ENCODE measurements around the gene KRT4. TPM values are rescaled to one million over a fixed set of nuclear protein-coding genes. Genes with fewer than 3 reads are reported as not detected.

Gene KRT4
- total and polyA plus RNA-seq, 2 experiments from 2014 or later: not detected

DNA sequence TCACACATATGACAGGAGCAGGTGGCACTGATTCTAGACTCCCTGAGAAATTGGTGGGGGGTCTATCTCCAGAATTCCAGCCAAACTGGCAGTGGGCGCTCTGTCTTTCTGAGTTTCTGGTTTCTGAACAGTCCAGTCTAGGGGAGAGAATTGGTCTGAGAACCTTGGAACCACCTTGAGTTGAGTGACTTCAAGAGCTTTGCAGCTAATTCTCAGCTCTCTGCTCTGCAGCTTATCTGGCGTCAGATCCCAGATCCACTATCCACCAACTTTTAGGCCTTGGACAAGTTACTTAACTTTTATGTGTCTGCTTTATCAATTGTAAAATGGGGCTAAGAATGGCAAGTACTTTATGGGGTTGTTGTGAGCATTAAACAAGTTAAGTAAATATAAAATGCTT is 35.1 kb downstream of the KRT4 start:
- H3K36me3 ChIP-seq (ENCODE audit: insufficient read depth): no peaks in the 10 kb centered on the region
- peaks cover 2% of the 10 kb centered on the region for H3K27me3 Mint-ChIP-seq (ENCODE audit: insufficient read depth, low read depth, poor library complexity)

More for the DNA sequence above, 35.1 kb downstream of the KRT4 start:
- Mint-ChIP-seq H3K9me3 (no peaks in the 10 kb centered on the region), H3K4me3 (no peak overlapping the region), H3K36me3 (ENCODE audit: low read depth) (no peaks in the 10 kb centered on the region), H3K27ac (no peak overlapping the region), H3K4me1 (no peaks in the 10 kb centered on the region; the same call in 2 of the 3 replicates)
- H2AFZ ChIP-seq: no peak overlapping the region
- H4K20me1 ChIP-seq (replicated peaks; ENCODE audit: insufficient read depth): no peaks in the 10 kb centered on the region
- no peaks in the 10 kb centered on the region for H3K79me2 ChIP-seq (replicated peaks; ENCODE audit: insufficient read depth)
- H3K27me3 ChIP-seq (ENCODE audit: insufficient read depth): no peaks in the 10 kb centered on the region
- TF ChIP-seq, protein P1, sequence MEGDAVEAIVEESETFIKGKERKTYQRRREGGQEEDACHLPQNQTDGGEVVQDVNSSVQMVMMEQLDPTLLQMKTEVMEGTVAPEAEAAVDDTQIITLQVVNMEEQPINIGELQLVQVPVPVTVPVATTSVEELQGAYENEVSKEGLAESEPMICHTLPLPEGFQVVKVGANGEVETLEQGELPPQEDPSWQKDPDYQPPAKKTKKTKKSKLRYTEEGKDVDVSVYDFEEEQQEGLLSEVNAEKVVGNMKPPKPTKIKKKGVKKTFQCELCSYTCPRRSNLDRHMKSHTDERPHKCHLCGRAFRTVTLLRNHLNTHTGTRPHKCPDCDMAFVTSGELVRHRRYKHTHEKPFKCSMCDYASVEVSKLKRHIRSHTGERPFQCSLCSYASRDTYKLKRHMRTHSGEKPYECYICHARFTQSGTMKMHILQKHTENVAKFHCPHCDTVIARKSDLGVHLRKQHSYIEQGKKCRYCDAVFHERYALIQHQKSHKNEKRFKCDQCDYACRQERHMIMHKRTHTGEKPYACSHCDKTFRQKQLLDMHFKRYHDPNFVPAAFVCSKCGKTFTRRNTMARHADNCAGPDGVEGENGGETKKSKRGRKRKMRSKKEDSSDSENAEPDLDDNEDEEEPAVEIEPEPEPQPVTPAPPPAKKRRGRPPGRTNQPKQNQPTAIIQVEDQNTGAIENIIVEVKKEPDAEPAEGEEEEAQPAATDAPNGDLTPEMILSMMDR (conservative IDR thresholded peaks at IDR 0.05; ENCODE audit: low read depth in 2 of 2): no peak
- TF ChIP-seq NANOG (IDR thresholded peaks at IDR 0.05; ENCODE audit: borderline replicate concordance): no peak
- no peak for TF ChIP-seq STAT1 (IDR thresholded peaks at IDR 0.05; ENCODE audit: unreplicated experiment)
- TF ChIP-seq POLR2AphosphoS5 (IDR thresholded peaks at IDR 0.05; ENCODE audit: low read depth): no peak
- no peak for TF ChIP-seq ZNF331 (CRISPR knock-in tag; IDR thresholded peaks at IDR 0.05; ENCODE audit: low read depth)
- TF ChIP-seq EZH2 (IDR thresholded peaks at IDR 0.05; ENCODE audit: low read depth, unreplicated experiment): no peak
- TF ChIP-seq EZH2phosphoT487 (IDR thresholded peaks at IDR 0.05; ENCODE audit: unreplicated experiment): no peak
- TF ChIP-seq, protein P2, sequence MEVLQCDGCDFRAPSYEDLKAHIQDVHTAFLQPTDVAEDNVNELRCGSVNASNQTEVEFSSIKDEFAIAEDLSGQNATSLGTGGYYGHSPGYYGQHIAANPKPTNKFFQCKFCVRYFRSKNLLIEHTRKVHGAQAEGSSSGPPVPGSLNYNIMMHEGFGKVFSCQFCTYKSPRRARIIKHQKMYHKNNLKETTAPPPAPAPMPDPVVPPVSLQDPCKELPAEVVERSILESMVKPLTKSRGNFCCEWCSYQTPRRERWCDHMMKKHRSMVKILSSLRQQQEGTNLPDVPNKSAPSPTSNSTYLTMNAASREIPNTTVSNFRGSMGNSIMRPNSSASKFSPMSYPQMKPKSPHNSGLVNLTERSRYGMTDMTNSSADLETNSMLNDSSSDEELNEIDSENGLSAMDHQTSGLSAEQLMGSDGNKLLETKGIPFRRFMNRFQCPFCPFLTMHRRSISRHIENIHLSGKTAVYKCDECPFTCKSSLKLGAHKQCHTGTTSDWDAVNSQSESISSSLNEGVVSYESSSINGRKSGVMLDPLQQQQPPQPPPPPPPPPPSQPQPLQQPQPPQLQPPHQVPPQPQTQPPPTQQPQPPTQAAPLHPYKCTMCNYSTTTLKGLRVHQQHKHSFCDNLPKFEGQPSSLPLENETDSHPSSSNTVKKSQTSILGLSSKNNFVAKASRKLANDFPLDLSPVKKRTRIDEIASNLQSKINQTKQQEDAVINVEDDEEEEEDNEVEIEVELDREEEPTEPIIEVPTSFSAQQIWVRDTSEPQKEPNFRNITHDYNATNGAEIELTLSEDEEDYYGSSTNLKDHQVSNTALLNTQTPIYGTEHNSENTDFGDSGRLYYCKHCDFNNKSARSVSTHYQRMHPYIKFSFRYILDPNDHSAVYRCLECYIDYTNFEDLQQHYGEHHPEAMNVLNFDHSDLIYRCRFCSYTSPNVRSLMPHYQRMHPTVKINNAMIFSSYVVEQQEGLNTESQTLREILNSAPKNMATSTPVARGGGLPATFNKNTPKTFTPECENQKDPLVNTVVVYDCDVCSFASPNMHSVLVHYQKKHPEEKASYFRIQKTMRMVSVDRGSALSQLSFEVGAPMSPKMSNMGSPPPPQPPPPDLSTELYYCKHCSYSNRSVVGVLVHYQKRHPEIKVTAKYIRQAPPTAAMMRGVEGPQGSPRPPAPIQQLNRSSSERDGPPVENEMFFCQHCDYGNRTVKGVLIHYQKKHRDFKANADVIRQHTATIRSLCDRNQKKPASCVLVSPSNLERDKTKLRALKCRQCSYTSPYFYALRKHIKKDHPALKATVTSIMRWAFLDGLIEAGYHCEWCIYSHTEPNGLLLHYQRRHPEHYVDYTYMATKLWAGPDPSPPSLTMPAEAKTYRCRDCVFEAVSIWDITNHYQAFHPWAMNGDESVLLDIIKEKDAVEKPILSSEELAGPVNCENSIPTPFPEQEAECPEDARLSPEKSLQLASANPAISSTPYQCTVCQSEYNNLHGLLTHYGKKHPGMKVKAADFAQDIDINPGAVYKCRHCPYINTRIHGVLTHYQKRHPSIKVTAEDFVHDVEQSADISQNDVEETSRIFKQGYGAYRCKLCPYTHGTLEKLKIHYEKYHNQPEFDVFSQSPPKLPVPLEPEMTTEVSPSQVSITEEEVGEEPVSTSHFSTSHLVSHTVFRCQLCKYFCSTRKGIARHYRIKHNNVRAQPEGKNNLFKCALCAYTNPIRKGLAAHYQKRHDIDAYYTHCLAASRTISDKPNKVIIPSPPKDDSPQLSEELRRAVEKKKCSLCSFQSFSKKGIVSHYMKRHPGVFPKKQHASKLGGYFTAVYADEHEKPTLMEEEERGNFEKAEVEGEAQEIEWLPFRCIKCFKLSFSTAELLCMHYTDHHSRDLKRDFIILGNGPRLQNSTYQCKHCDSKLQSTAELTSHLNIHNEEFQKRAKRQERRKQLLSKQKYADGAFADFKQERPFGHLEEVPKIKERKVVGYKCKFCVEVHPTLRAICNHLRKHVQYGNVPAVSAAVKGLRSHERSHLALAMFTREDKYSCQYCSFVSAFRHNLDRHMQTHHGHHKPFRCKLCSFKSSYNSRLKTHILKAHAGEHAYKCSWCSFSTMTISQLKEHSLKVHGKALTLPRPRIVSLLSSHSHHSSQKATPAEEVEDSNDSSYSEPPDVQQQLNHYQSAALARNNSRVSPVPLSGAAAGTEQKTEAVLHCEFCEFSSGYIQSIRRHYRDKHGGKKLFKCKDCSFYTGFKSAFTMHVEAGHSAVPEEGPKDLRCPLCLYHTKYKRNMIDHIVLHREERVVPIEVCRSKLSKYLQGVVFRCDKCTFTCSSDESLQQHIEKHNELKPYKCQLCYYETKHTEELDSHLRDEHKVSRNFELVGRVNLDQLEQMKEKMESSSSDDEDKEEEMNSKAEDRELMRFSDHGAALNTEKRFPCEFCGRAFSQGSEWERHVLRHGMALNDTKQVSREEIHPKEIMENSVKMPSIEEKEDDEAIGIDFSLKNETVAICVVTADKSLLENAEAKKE (CRISPR knock-in tag; IDR thresholded peaks at IDR 0.05): no peak
- TF ChIP-seq, protein P3, sequence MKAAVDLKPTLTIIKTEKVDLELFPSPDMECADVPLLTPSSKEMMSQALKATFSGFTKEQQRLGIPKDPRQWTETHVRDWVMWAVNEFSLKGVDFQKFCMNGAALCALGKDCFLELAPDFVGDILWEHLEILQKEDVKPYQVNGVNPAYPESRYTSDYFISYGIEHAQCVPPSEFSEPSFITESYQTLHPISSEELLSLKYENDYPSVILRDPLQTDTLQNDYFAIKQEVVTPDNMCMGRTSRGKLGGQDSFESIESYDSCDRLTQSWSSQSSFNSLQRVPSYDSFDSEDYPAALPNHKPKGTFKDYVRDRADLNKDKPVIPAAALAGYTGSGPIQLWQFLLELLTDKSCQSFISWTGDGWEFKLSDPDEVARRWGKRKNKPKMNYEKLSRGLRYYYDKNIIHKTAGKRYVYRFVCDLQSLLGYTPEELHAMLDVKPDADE (IDR thresholded peaks at IDR 0.05): no peak
- H3K27ac ChIP-seq (ENCODE audit: low read depth): no peak overlapping the region
- H3K4me1 ChIP-seq (ENCODE audit: insufficient read depth): no peaks in the 10 kb centered on the region
- no peak for ATAC-seq
- H3K4me2 ChIP-seq: no peak overlapping the region
- H3F3A ChIP-seq (replicated peaks; ENCODE audit: low read depth): no peaks in the 10 kb centered on the region
- no peak for DNase-seq (ENCODE audit: low spot score)
- H3K4me3 ChIP-seq: no peak overlapping the region
- H3K9me2 ChIP-seq (ENCODE audit: insufficient read depth): no peaks in the 10 kb centered on the region
